Embryonic facial prominence (tissue), 1 donor: ENCODE data around the gene WNT9B.

Experiments
- DNase-seq: peaks from one replicate; pipeline ENCODE4 v3.0.0-alpha.2; 2016; ENCODE audit errors: extremely low spot score

Gene WNT9B

DNA sequence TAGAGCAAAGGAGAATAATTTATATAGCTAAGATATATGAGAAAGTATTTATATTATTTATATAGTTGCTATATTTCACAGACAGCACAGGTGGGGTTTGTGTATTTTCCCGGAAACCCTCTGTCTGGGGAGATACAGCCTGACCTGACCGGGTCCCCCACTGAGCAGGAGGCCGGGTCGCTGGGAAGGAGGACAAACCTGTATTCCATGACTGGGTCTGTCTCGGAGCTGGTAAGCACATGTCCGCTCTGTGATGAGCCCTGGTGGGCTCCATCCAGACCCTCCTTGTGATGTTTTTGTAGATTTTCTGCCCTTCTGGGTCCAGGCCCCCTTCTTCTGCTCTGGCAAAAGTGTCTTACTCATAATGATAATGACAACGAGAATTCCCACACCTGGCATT is 27.7 kb downstream of the WNT9B start:
- no peak for DNase-seq

DNA sequence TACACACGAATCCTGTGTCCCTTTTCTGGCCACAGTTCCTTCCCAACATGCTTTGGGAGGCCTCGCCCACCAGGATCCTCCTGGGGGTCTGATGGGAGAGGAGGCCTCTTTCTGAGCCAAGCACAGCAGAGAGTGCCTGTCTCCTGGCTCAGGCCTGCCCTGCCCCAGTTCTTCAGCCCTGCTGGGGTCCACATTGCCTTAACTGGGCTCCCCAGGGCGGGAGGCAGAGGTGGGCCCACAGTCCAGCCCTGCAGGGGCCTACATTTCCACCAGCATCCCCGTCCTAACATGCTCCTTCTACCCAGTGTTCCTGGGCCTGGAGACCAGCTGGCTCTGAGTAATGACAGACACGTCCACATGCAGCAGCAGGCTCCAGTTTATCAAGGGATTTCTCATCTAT is 29.6 kb downstream of the WNT9B start:
- no peak for DNase-seq

DNA sequence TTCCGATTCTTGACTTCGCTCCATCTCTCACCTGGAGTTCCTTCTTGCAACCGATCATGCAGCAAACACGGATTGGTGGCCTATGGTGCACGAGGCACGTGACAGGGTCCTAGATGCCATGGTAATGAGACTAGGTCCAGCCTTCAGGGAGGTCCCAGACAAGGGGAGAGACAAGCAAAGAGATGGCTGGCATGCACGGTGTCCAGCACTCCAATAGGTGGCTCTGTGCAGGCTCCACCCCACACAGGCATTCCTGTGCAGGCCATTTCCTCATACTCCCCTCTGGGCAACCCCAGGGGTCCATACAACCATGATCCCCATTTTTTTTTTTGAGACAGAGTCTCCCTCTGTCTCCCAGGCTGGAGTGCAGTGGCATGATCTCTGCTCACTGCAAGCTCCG is 31.3 kb downstream of the WNT9B start:
- no peak for DNase-seq

DNA sequence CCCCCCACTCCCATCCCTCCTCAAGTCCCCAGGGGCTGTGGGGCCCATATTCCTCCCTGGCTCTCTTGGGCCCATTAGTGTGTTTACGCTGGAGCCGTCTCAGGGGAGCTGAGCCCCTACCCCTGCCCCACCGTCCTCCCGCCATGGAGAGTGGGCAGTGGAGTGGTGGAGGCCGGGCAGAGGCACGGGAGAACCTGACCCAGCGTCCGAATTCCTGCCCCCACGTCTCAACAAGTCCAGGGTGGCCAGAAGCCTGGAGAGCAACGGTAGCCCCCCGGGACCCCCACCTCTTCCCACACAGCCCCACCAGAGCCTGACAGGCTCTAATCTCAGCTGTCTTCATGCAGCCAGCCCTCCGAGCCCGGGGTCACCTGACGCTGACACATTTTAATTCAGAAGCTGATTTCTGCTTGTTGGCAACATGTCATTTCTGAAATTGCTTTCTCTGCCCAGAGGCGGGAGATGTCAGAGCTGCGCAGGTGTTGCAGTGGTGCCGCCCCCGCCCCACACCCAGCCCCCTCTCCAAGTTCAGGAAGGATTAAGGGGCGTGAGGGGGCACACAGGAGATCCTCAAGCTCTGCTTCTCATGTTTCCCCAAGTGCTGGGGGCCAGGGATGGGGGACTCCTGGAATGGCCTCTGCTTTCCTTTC is 32.6 kb downstream of the WNT9B start:
- no peak for DNase-seq

DNA sequence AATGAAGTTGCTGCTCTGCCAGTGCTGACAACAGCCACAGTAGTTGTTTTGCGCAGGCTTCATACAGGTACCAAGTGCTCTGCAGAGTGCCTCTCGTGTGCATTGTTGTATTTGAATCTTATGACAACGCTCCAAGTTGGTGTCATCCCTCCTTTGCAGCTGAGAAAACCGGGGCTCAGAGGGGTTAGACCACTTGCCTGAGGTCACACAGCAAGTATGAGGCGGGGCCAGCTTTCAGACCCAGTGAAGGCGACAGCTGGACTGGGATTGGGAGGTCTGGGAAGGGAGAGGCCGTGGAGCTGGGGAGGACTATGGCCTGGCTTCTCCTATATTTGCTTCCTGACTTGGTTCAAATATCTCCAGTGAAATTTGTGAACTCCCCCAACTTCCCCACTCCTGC is 33.2 kb downstream of the WNT9B start:
- DNase-seq = no peak

DNA sequence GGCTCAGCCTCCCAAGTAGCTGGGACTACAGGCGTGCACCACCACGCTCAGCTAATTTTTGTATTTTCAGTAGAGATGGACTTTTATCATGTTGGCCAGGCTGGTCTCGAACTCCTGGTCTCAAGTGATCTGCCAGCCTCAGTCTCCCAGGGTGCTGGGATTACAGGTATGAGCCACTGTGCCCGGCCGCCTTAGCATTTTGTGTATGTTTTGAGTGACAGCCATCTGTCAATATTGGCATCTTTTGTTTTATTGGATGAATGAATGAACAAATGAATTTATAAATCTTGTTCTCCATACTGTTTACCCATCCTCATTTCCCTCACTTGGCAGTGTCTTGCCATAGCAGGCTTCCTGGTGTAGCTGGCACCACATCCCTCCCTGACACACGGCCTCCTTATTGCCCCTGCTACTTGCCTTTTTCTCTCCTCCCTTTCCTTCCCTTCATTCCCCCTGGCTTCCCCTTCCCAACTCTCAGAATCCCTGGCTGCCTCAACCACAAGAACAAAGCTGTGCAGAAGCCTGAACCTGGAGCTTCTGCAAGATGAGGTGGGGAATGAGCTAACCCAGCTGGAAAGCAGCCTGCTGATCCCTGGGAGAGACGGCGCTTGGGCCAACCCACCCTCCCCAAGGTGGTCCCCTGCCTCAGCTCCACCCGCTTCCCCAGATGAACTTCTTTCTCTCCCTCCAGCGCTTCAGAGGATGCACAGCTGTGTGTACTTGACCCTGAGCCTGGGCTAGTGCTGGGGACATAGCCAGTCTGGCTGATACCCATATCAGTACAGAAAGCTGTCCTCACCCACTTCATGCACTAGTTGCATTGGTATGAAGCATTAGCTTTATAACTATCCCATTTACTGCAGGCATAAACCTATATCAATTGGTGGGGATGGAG is 34.3 kb downstream of the WNT9B start:
- DNase-seq = no peak

DNA sequence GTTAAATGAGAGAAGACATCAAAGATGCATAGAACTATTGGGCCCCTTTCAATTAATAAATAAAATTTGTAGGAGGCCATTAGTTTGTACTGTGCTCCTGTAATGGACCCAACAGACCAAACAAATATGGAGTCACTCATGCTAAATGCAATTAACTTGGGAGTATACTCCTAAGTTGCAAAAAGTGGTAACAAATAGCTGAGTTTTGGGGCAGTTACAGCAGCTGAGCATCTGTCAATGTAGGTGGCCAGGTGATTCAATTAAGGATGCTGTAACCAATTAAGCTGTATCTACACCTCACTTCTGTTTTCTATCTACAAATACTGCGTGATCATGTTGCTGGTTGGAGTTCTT is 34.9 kb downstream of the WNT9B start:
- no peak for DNase-seq

DNA sequence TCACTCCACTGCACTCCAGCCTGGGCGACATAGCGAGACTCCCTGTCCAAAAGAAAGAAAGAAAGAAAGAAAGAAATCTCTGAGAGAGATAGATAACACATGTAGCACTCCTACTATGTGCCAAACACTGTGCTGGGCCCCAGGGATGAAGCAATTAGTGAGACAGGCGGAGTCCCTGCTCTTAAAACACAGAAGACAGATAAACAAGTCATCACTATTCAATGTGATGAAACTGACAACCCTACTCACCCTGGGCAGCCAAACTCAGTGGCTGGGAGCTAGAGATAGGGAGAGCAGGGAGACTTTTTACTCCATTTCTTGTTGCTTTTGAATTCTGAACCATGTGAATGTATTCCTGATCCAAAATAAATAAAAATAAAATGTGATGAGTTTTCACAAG is 36.3 kb downstream of the WNT9B start:
- DNase-seq = no peak

DNA sequence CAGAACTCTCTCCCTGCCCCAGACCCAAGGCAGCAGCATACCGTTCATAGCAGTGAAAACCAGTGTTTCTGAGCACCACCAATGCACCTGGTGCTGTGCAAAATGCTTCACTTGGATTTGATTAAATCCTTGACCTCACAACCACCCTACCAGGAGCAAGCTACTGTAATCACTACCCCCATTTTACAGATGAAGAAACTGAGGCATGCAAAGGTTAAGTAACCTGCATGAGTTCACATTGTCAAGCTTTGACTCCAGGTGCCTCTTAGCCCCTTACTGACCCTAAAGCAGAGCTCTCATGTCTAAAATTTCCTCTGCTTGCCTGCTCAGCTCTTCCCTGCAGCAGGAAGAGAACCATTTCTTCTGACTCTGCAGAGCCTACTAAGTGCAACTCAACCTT is 37.3 kb downstream of the WNT9B start:
- no peak for DNase-seq

DNA sequence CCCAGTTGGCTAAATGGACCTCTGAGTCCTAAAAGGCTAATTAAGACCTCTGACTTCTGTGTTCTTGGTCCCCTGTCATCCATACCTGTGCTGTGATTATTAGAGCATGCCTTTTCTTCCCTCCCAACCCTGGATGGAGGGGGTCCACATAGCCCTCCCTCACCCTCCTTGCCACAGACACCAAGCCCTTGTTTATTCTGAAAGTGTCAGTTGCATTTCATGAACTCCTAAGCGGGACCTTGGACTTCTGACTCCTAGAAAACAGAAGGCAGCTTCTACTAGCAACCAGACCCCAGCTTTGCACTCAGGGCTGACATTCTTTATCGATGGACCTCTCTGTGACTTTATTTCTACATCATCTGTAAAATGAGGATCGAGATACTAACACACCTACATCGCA is 38.1 kb downstream of the WNT9B start:
- no peak for DNase-seq

DNA sequence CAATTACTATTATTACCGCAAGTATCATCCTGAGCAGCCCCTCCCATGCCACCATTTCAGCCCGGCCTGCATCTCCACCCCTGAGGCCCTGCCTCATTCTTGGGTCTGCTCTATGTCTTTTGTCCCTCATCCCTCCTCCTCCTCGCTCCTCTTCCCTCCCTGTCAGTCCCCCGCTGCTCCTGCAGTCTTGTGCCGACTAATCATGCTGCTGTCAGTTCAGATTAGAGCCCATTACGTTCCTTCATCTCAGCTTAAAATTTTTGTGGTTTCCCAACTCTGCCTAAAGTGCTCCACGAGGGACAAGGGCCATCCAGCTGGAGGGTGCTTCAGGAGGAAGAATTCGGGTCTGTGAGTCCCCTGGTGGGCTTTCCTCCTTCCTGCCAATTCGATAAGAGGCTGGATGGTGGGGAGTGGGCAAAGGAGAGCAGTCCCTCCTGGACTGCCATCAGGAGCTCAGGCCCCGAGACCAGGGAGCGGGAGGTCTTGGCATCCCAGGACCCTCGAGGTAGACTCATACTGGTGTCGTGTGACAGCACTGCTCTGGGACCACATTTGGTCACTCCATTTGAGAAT is 38.7 kb downstream of the WNT9B start:
- no peak for DNase-seq

DNA sequence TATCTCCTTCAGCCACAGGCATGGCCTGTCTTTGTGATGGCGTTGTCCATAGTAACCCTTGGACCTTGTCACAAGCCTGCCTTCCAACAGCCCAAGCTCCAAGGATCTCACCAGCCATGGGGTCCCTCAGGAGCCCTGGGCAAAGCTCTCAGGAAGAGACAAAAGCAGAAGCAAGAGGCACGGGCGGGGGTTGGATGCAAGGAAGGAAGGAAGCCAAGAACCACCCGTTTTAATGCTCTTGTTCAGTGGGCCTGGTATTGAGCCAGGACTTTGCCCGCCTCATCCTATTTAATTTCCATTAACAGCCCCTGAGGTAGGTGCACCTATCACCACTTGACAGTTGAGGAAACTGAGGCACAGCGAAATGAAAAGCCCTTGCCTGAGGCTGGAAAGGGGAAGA is 39.3 kb downstream of the WNT9B start:
- no peak for DNase-seq

DNA sequence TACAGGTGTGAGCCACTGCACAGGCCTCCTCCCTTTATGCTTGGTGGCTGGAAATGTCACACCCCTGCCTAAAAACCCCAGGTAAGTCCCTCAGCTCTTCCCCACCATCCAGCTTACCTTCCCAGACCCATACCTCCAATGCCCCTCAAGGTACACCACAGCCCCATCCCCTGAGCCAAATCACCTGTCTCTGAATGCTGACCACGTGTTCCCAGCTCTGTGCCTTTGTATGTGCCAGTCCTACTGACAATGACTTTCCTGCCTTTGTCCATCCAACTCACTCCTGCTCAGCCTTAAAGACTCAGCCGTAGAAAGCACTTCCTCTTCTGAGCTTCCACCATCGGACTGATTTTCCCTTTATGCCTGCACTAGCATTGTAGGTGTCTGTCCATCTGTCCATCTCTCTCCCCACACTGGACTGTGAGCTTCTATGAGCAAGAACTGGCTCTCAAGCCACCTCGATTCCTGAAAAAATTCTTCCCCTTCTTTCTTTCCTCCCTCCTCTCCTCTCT is 40.9 kb downstream of the WNT9B start:
- DNase-seq = no peak

DNA sequence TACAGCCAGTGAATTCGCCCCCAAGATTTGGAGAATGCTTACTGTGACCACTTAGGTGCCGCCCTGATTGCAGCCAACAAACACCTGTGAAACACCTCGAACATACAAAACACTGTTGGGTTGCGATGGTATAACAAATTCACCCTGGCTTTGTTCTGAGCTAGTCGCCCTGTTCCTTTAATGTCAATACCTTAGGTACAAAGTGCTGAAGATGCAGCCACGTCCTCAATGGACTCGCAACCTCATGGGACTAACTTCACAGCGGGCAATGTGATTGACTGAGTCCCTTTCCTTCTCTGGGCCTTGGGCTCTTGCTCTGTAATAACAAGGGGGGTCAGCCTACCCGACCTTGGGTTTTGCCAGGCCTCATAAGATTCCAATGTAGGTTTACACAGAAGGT is 42.6 kb downstream of the WNT9B start:
- no peak for DNase-seq

DNA sequence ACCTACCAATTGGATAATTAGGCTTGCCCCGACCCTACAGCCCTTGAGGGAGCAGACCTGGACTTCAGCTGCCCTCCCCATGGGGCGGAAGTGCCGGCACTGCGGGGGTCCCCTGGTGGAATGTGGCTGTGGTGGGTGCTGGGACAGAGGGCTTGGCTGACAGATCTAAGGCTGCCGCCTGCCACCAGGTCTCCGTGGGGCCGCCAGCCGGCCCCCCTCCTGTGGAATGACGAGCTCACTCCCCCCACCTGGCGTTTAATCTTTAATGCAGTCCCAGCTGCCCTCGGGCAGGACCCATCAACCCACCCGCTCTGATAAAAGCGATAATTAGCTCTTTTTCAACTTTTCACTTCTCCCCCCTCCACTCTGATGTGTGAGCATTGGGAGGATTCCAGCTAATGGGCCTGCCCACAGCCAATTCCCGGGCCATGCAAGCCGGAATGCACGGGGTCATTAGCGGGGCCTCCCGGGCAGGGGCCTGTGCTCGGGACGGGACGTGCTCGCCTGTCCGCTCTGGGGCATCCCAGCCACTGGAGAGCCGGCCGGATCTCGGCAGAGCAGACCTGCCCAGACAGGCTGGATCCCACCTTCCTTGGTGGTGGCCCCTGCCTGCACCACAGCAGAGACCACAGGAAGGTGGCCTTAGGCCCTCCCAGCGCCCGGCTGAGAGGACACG is 43.2 kb downstream of the WNT9B start:
- no peak for DNase-seq

DNA sequence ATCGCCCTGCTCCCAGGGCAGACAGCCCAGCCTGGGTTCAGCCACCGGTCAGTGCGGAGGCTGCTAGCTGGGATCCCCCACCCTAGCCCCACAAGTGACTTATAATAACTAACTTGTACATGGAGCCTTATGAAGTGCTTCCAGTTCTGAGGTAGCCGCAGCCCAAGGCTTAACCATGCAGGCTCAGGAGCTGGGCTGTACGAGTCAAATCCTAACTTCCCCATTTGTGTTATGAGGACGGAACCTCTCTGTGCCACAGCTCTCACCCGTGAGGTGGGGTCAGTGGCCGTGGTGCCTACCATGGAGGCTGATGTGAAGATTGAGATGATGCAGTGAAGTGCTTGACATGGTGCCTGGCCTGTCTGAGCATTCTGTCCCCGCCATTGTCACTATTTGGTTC is 43.8 kb downstream of the WNT9B start:
- no peak for DNase-seq

DNA sequence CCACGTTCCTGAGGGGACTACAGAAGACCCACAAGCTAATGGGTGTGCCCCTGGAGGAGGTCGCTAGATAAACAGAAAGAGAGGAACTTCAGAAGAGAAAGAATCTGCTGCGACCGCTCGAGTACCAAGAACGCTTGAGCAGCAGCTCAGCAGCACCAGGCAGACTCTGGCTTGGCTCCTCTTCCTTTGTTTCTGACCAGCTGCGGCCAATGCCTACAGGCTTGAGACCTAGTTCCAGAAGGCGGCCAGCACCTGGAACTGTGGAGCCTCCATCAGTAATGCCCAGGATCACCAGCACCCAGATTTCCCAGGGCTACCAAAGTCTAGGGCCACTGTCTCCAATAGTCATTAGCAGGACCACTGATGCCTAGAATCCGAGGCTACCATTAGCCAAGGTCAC is 45.6 kb downstream of the WNT9B start:
- DNase-seq = no peak

DNA sequence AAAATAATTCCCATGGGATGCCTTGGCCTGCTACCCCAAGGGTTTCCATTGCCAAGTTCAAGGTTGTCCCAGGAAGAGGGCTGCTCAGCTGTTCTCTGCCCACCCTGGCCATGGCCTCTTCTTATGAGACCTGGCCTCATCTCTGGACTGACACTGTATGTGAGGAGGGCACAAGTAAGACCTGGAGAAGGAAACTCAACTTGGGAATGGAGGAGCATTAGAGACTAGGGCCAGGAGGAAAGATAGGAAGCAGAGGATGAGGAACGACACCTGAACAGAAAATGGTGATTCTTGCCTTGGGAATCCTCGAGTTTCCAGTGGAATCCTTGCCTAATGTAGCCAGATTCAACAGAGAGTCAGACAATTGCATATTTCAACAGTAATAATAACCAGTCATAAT is 47.0 kb downstream of the WNT9B start:
- DNase-seq = no peak

DNA sequence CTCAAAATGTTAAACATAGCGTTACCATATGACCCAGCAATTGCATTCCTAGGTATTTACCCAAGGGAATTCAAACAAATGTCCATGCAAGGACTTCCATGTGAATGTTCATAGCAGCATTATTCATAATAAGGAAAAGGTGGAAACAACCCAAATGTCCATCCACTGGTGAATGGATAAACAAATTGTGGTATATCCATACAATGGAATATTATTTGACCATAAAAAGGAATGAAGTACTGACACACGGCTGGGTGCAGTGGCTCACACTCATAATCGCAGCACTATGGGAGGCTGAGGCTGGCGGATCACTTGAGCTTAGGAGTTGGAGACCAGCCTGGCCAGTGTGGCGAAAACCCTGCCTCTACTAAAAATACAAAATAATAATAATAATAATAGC is 47.5 kb downstream of the WNT9B start:
- DNase-seq = no peak

DNA sequence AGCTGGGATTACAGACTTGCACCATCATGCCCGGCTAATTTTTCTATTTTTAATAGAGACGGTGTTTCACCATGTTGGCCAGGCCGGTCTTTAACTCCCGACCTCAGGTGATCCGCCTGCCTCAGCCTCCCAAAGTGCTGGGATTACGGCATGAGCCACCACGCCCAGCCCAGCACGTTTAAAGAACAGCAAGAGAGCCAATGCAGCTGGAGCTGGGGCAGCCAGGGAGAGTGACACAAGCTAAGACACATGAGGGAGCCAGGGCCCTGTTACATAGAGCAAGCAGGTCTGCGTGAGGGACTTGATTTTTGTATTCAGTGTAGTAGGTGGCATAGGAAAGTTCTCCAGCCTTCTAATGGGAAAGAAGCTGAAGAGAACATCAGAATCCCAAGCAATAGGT is 49.9 kb downstream of the WNT9B start:
- DNase-seq = no peak

DNA sequence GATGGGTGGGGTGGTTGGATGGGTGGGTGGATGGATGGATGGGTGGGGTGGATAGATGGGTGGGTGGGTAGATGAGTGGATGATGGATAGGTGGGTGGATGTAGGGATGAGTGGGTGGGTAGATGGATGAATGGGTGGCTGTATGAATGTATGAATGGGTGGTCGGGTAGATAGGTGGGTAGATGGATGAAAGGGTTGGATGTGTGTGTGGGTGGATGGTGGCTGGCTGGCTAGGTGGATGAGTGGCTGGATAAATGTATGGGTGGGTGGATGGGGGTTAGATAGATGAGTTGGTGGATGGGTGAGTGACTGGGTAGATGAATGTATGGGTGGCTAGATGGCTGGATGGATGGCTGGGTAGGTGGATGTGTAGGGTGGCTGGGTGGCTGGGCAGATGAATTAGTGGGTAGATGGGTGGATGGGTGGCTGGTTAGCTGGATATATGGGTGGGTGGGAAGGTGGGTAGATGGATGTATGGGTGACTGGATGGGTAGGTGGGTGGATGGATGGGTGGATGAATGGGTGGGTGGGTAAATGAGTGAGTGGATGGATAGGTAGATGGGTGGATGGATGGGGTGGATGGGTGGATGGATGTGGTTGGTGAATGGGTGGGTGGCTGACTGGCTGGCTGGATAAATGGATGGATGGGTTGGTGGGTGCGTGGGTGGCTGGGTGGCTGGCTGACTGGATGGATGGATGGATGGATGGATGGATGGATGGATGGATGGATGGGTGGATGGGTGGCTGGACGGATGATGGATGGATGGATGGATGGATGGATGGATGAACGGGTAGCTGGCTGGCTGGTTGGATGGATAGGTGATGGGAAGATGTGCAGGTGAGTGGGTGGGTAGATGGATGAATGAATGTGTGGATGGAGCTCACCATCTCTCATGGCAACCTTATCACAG is 52.6 kb downstream of the WNT9B start:
- no peak for DNase-seq
